Stimulated activated CD8-positive, alpha-beta memory T cell treated with anti-CD3 and anti-CD28 coated beads, Interleukin-4, amount 100 ng/mL, for 4 hours (primary cell): Measurements from ENCODE around the gene CHCHD3.

Source experiments
- DNase-seq, 2 donors: peaks; one replicate each; pipeline ENCODE4 v3.0.0-alpha.2; 2020; ENCODE audit warnings: low read depth in 2 of 2, low spot score in 1 of 2

The CHCHD3 gene

GRCh38 chr7:133081599-133082389 lies at the start of gene CHCHD3:
Gene CHCHD3 (minus strand): TSS chr7:133082090. CDS start chr7:133081937, 153 bp downstream.
- DNase-seq = peak; percentile 87 to 93

DNA sequence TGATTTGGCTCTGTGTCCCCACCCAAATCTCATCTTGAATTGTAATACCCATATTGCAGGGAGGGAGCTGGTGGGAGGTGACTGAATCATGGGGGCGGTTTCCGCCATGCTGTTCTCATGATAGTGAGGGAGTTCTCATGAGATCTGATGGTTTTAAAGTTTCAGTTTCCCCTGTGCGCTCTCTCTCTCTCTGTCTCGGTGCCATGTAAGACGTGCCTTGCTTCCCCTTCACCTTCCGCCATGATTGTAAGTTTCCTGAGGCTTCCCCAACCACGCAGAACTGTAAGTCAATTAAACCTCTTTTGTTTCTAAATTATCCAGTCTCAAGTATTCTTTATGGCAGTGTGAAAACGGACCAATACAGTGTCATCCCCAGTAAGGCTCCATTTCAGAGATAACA lies 48.3 kb upstream of the CHCHD3 start:
- no peak for DNase-seq

DNA sequence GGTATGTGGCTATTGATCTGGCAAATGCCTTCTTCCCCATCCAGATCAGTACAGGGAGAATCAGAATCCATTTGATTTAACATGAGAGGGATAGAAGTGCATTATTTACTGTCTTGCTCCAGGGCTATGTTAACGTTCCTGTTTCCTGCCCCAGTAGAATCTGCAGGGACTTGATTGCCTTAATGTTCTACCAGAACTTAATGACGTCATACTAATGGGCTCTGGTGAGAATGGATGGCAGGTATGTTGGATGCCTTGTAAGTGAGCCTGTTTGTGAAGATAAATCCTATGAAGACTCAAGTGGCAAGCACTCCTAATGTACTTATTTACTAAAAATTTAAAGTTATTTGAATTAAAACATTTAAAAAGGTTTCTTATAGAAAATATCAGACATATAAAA lies 44.5 kb upstream of the CHCHD3 start:
- DNase-seq = no peak

- no peak for DNase-seq
Observed at GRCh38 chr7:133124974-133125373, 43.1 kb upstream of the CHCHD3 start.

GRCh38 chr7:133121175-133121844 lies 39.4 kb upstream of the CHCHD3 start:
- no peak for DNase-seq

GRCh38 chr7:133119067-133119466 lies 37.2 kb upstream of the CHCHD3 start:
- DNase-seq = no peak

DNA sequence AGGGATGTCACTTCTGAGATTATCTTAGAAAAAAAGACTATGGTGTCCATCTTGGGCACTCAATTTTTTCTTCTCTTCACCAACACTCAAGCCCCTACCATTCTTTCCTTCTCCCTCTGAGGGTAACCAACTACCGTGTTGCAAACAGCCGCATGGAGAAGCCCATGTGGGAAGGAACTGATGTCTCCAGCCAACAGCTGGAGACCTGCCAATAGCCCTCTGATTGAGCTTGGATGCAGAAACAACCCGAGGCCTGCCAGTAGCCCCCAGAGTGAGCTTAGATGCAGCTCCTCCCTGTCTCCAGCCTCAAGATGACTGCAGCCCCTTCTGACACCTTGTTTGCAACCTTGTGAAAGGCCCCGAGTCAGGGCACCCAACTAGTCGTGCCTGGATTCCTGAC lies 36.4 kb upstream of the CHCHD3 start:
- no peak for DNase-seq

DNA sequence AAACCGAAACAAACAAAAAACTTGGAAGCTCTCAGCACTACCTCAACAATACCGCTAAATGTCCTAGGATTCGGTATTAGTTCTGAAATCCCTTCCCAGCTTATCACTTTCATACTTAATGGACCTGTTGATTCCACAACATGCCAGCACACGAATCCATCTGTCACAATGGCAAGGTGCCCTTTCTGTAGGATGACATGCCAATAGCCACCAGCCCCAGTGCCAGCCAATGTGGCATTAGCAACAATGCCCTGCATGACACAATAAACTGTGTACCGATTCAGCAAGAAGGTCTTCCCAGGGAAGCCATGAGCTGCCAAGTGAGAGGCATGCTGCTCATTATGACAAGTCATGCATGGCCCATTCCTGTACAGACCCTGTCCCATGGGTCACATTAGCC lies 35.6 kb upstream of the CHCHD3 start:
- DNase-seq = no peak

DNA sequence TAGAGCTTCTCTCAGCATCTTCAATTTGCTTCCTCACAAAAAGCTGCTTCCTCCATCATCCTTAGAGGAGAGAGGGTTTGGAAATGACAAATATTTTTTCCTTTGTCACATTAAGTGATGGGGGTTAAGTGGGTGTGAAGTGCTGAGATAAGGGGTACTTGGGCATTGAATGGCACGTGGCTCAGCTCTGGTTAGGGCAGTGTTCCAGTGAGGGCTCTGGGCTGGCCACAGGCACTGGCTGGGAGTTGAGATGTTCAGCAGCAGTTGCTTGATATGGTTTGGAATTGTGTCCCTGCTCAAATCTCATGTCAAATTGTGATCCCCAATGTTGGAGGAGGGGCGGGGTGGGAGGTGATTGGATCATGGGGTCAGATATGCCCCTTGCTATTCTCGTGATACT lies 33.7 kb upstream of the CHCHD3 start:
- DNase-seq = no peak

- no peak for DNase-seq
Observed at GRCh38 chr7:133114519-133114918, 32.6 kb upstream of the CHCHD3 start.

DNA sequence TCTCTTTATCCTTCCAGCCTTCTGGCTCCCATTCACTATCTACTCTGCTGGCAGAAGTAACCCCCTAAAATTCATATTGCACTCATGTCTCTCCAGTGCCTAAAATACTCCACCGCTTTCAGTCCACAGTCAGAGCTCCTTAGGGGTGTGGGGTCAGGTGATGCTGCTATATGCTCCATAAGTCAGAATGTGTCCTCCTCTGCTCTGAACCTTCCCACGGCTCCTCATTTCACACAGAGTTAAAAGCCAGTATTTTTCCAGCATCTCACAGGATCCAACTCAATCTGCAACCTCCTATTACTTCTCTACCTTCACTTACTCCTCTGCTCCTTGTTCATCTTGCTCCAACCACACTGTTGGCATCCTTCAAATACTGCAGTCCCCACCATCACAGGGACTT lies 31.1 kb upstream of the CHCHD3 start:
- no peak for DNase-seq

GRCh38 chr7:133112335-133112734 lies 30.4 kb upstream of the CHCHD3 start:
- no peak for DNase-seq

DNA sequence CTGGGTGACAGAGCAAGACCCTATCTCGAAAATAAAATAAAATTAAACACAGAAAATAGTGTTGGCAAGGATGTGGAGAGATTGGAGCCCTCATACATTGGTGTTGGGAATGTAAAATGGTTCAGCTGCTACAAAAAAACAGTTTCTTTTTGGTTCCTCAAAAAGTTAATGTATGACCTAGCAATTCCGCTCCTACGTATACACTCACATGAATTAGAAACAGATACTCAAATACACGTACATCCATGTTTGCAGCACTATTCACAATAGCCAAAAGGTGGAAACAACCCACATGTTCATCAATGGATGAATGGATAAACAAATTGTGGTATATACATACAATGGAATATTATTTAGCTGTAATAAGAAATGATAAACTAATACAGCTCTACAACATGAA lies 28.4 kb upstream of the CHCHD3 start:
- no peak for DNase-seq

DNA sequence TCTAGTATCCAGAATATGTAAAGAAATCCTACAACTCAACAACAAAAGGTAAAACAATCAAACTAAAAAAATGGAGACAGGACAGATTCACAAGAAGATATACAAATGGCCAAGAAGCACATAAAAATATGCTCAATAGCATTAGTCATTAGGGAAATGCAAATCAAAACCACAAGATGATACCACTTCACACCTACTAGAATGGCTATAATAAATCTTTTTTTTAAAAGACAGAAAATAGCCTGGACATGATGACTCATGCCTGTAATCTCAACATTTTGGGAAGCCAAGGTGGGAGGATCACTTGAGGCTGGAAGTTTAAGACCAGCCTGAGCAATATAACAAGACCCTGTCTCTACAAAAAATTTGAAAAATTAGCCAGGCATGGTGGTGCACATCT lies 27.9 kb upstream of the CHCHD3 start:
- DNase-seq = no peak

- no peak for DNase-seq
Observed at GRCh38 chr7:133108023-133108422, 26.1 kb upstream of the CHCHD3 start.

- no peak for DNase-seq
Observed at GRCh38 chr7:133102276-133103060, 20.6 kb upstream of the CHCHD3 start.

GRCh38 chr7:133099633-133100286 lies 17.9 kb upstream of the CHCHD3 start:
- no peak for DNase-seq

DNA sequence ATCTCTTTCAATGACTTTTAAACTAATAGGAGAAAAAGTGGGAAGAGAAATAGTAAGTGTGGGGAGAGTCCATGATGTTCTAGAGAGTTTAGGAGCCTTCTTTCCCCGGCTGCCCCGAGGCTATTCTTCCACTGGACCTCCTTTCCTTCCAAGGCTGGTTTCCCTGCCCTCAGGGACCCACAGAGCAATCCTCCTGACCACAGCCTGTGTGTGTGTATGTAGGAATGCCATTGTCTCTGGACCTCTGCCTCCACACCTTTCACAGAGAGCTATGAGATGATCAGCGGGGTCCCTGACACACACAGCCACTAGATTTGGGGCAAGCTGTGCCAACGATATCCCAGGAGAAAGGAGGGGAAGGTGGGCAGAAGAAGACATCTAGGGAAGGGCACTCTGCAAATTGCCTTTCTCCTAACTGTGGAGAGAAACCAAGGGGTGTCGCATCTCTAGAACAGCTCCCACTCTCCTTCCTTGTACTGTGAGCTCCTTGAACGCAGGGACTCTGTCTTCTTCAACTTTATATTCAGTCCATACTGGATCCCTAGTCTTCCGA lies 13.3 kb upstream of the CHCHD3 start:
- DNase-seq = no peak

GRCh38 chr7:133091943-133092464 lies 10.1 kb upstream of the CHCHD3 start:
- no peak for DNase-seq

DNA sequence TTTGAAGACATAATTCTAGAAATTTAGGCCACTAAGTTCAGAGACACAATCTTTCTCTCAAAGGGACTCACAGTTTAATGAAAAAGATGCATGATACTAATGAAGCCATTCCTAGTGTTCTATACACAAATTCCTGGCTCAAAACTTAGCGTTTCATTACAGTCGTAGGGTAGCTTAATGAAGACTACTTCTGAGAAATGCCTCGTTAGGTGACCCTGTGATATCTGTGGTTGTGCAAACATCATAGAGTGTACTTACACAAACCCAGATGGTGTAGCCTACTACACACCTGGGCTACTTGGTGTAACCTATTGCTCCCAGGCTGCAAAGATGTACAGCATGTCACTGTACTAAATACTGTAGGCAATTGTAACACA lies 488 bp upstream of the CHCHD3 start:
- no peak for DNase-seq

GRCh38 chr7:133081119-133081598 lies 731 bp downstream of the CHCHD3 start:
- DNase-seq = no peak
